Neural progenitor cell (in vitro differentiated cells): ENCODE results near the gene HCN1. TPM values are rescaled to one million over a fixed set of nuclear protein-coding genes. Genes with fewer than 3 reads are reported as not detected.

Experiments
- DNase-seq: peaks from one replicate; pipeline ENCODE4 v3.0.0-alpha.2; 2016; ENCODE audit warnings: low spot score
- H2AFZ ChIP-seq: fragments of 200-600 bp; sonication (generic); replicated peaks from 2 replicates; pipeline ENCODE4 v1.6.1; 2016; ENCODE audit warnings: antibody characterized with exemption
- H3F3A ChIP-seq: fragments of 200-600 bp; sonication (generic); 2 replicates; pipeline ENCODE4 v1.6.1; 2016; ENCODE audit warnings: antibody characterized with exemption, low read depth
- H3K27ac ChIP-seq: fragments of 200-600 bp; sonication (generic); 2 replicates; pipeline ENCODE4 v1.5.1; 2016; ENCODE audit warnings: mild to moderate bottlenecking
- H3K27me3 ChIP-seq: fragments of 200-600 bp; sonication (generic); 2 replicates; pipeline ENCODE4 v1.6.1; 2016; ENCODE audit warnings: mild to moderate bottlenecking, moderate library complexity
- H3K36me3 ChIP-seq: fragments of 200-600 bp; sonication (generic); 2 replicates; pipeline ENCODE4 v1.5.1; 2016
- H3K4me1 ChIP-seq: fragments of 200-600 bp; sonication (generic); 2 replicates; pipeline ENCODE4 v1.6.1; 2016; ENCODE audit warnings: mixed run types
- H3K4me2 ChIP-seq: fragments of 200-600 bp; sonication (generic); 2 replicates; pipeline ENCODE4 v1.6.1; 2016
- H3K4me3 ChIP-seq: fragments of 200-600 bp; sonication (generic); 2 replicates; pipeline ENCODE4 v1.5.1; 2016
- H3K79me2 ChIP-seq: fragments of 200-600 bp; sonication (generic); 2 replicates; pipeline ENCODE4 v1.6.1; 2016; ENCODE audit warnings: low read depth
- H3K9ac ChIP-seq: fragments of 200-600 bp; sonication (generic); 2 replicates; pipeline ENCODE4 v1.6.1; 2016
- H3K9me3 ChIP-seq: fragments of 200-600 bp; sonication (generic); 2 replicates; pipeline ENCODE4 v1.5.1; 2016; ENCODE audit warnings: low read depth
- H4K20me1 ChIP-seq: fragments of 200-600 bp; sonication (generic); 2 replicates; pipeline ENCODE4 v1.6.1; 2016; ENCODE audit warnings: low read depth
- H3K27ac Mint-ChIP-seq: 3 replicates; pipeline ENCODE4 v1.8.0; 2021; ENCODE audit warnings: mixed read lengths
- H3K27me3 Mint-ChIP-seq: 2 replicates; pipeline ENCODE4 v1.8.0; 2022; ENCODE audit warnings: low read depth, mild to moderate bottlenecking, inconsistent platforms, moderate library complexity, mixed read lengths; ENCODE audit not compliant: insufficient read depth
- H3K36me3 Mint-ChIP-seq: 3 replicates; pipeline ENCODE4 v1.8.0; 2021; ENCODE audit warnings: mixed read lengths
- H3K4me1 Mint-ChIP-seq: 3 replicates; pipeline ENCODE4 v1.8.0; 2021; ENCODE audit warnings: mixed read lengths
- H3K4me3 Mint-ChIP-seq: 3 replicates; pipeline ENCODE4 v1.8.0; 2021; ENCODE audit warnings: mild to moderate bottlenecking, moderate library complexity, mixed read lengths
- H3K9me3 Mint-ChIP-seq: 3 replicates; pipeline ENCODE4 v1.8.0; 2020; ENCODE audit warnings: mixed read lengths
- CTCF ChIP-seq: fragments of 200-600 bp; sonication (generic); IDR thresholded peaks from 2 replicates; pipeline ENCODE4 v1.5.1; 2017; ENCODE audit warnings: antibody characterized with exemption, mild to moderate bottlenecking
- EZH2 ChIP-seq: fragments of 200-600 bp; sonication (generic); IDR thresholded peaks from 2 replicates; pipeline ENCODE4 v1.6.1; 2017; ENCODE audit warnings: antibody characterized with exemption, mild to moderate bottlenecking, moderate library complexity
- EZH2phosphoT487 ChIP-seq: fragments of 200-600 bp; sonication (generic); IDR thresholded peaks from 2 replicates; pipeline ENCODE4 v1.6.1; 2017; ENCODE audit warnings: antibody characterized with exemption
- total RNA-seq: library from RNA; depleted of rRNA; stranded (reverse); fragments of >200 nt; gene quantifications from 2 replicates; pipeline ENCODE4 v1.2.3, GENCODE V29; 2015; ENCODE audit warnings: low replicate concordance

Gene HCN1
- 0.03 TPM in 1 of 2 replicates, not detected in the other for total RNA-seq

GRCh38 chr5:45696206-45696836, at the start of gene HCN1:
Gene HCN1 (minus strand): TSS chr5:45696380.
- TF ChIP-seq CTCF (peak; percentile 81), EZH2phosphoT487 (no peak), EZH2 (no peak)
- H4K20me1 ChIP-seq = peaks cover 8% of the 10 kb centered on the region
- no peak within 1 kb of the TSS for H3K27ac Mint-ChIP-seq
- H3K9me3 Mint-ChIP-seq = no peaks in the 10 kb centered on the region
- H3K27me3 ChIP-seq = peaks cover 46% of the 10 kb centered on the region
- peaks cover 11% of the 10 kb centered on the region for H3F3A ChIP-seq
- H2AFZ ChIP-seq = peak within 1 kb of the TSS; percentile 65
- peaks cover 15% of the 10 kb centered on the region for H3K27me3 Mint-ChIP-seq
- H3K9me3 ChIP-seq = no peaks in the 10 kb centered on the region
- H3K36me3 Mint-ChIP-seq = no peaks in the 10 kb centered on the region
- peak within 1 kb of the TSS; percentile 97 for H3K4me2 ChIP-seq
- DNase-seq = peak; percentile 94
- H3K4me1 Mint-ChIP-seq = peaks cover 13% of the 10 kb centered on the region
- peak within 1 kb of the TSS; percentile 59 for H3K4me3 ChIP-seq
- H3K36me3 ChIP-seq = no peaks in the 10 kb centered on the region
- H3K9ac ChIP-seq = no peak within 1 kb of the TSS
- H3K79me2 ChIP-seq = no peaks in the 10 kb centered on the region
- peaks cover 9% of the 10 kb centered on the region for H3K4me1 ChIP-seq
- no peak within 1 kb of the TSS for H3K27ac ChIP-seq
- peak within 1 kb of the TSS; percentile 80 for H3K4me3 Mint-ChIP-seq

- no peaks in the 10 kb centered on the region for H3F3A ChIP-seq
- H3K4me3 ChIP-seq = no peak overlapping the region
- no peaks in the 10 kb centered on the region for H3K36me3 ChIP-seq
- H3K27ac ChIP-seq = no peak overlapping the region
- no peak overlapping the region for H3K4me3 Mint-ChIP-seq
- H3K9me3 Mint-ChIP-seq = no peaks in the 10 kb centered on the region
- no peaks in the 10 kb centered on the region for H3K27me3 ChIP-seq
- H3K79me2 ChIP-seq = no peaks in the 10 kb centered on the region
- H2AFZ ChIP-seq = peak overlapping the region; percentile 1
- no peak for TF ChIP-seq EZH2
- no peak for TF ChIP-seq EZH2phosphoT487
- no peak for TF ChIP-seq CTCF
- H3K27me3 Mint-ChIP-seq = no peaks in the 10 kb centered on the region
- H3K4me1 ChIP-seq = no peaks in the 10 kb centered on the region
- no peak overlapping the region for H3K9ac ChIP-seq
- H3K4me1 Mint-ChIP-seq = no peaks in the 10 kb centered on the region
- no peak overlapping the region for H3K4me2 ChIP-seq
- no peaks in the 10 kb centered on the region for H3K36me3 Mint-ChIP-seq
- peak; percentile 28 for DNase-seq
- H3K27ac Mint-ChIP-seq = no peak overlapping the region
- no peaks in the 10 kb centered on the region for H4K20me1 ChIP-seq
- H3K9me3 ChIP-seq = no peaks in the 10 kb centered on the region
These were observed 44.9 kb upstream of the HCN1 start for GRCh38 chr5:45741110-45741509.

- H3K9ac ChIP-seq = no peak overlapping the region
- H3K36me3 ChIP-seq = no peaks in the 10 kb centered on the region
- no peak overlapping the region for H3K27ac Mint-ChIP-seq
- no peaks in the 10 kb centered on the region for H3K9me3 ChIP-seq
- no peak for TF ChIP-seq CTCF
- TF ChIP-seq EZH2phosphoT487 = no peak
- no peak for TF ChIP-seq EZH2
- no peak for DNase-seq
- no peaks in the 10 kb centered on the region for H3K4me1 ChIP-seq
- H3K27ac ChIP-seq = no peak overlapping the region
- no peaks in the 10 kb centered on the region for H4K20me1 ChIP-seq
- H3K4me1 Mint-ChIP-seq = no peaks in the 10 kb centered on the region
- no peak overlapping the region for H3K4me3 Mint-ChIP-seq
- no peaks in the 10 kb centered on the region for H3K79me2 ChIP-seq
- no peak overlapping the region for H3K4me3 ChIP-seq
- H3K9me3 Mint-ChIP-seq = no peaks in the 10 kb centered on the region
- H3K27me3 ChIP-seq = no peaks in the 10 kb centered on the region
- H2AFZ ChIP-seq = no peak overlapping the region
- no peaks in the 10 kb centered on the region for H3K27me3 Mint-ChIP-seq
- H3K4me2 ChIP-seq = no peak overlapping the region
- H3F3A ChIP-seq = no peaks in the 10 kb centered on the region
- no peaks in the 10 kb centered on the region for H3K36me3 Mint-ChIP-seq
These were observed 41.0 kb upstream of the HCN1 start for GRCh38 chr5:45737153-45737552.
